ENCODE measurements around the gene LUC7L.

LUC7L gene

DNA sequence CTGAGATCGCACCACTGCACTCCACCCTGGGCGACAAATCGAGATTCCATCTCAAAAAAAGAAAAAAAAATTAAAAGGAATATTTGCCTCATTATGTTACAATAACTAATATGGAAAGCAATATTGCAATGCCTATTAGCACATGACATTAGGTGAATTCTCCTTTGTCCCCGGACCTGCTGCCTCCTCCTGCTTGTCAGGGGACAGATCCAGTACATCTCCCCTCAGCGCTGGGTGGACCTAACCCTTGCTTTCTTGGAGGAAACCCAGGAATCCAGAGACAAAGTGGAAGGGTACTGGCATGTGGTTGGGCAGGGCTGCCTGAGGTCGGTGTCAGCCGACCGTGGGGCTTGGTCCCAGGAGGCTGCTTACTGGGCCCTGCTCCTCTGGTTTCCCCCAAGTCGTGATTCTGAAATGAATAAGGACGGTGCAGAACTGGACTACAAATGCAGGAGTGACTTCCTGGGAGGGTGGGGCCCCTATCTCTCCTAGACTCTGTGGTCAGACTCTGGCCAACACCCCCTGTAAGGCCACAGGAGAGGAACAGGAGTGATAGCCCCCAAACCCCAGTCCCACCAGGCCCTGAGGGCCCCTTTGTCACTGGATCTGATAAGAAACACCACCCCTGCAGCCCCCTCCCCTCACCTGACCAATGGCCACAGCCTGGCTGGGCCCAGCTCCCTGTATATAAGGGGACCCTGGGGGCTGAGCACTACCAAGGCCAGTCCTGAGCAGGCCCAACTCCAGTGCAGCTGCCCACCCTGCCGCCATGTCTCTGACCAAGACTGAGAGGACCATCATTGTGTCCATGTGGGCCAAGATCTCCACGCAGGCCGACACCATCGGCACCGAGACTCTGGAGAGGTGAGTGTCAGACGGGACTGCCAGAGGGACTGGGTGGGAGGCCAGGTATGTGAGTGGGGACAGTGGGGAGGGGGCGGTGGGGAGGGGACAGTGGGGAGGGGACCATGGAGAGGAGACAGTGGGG is 76.8 kb downstream of the LUC7L start, which contains the start of gene HBZ:
HBZ (plus strand) TSS at position 504 of the 988 bp plus-strand sequence; CDS start at position 770, 266 bp downstream.
- no peak for DNase-seq (ENCODE audit: low spot score)
- no peak within 1 kb of the TSS for H3K4me3 ChIP-seq (ENCODE audit: low read length in 2 of 2)
- no peaks in the 10 kb centered on the region for H3K79me1 ChIP-seq (ENCODE audit: low read depth, low read length)
- no peak within 1 kb of the TSS for H3K27ac ChIP-seq (replicated peaks; ENCODE audit: low read length)
- peaks cover 0 to 2% of the 10 kb centered on the region in 2 donors for H3K9me3 ChIP-seq (replicated peaks in 1 of 2; ENCODE audit: control insufficient read depth in 2 of 2, insufficient read depth in 1 of 2, low read depth in 1 of 2, low read length in 2 of 2)
- no peak within 1 kb of the TSS for H2AK5ac ChIP-seq (ENCODE audit: low read depth, low read length)
- no peak within 1 kb of the TSS for H3K4me2 ChIP-seq (ENCODE audit: insufficient read depth, low read length, poor library complexity, severe bottlenecking)
- peaks cover 4 to 7% of the 10 kb centered on the region in 2 donors for H3K4me1 ChIP-seq (ENCODE audit: control insufficient read depth in 2 of 2, insufficient read depth in 1 of 2, low read depth in 1 of 2, low read length in 2 of 2)
- H2BK120ac ChIP-seq (ENCODE audit: low read depth, low read length) = no peak within 1 kb of the TSS
- H4K8ac ChIP-seq (ENCODE audit: low read depth, low read length) = no peak within 1 kb of the TSS
- no peak within 1 kb of the TSS for H4K91ac ChIP-seq (ENCODE audit: low read depth, low read length, poor library complexity)
- no peak within 1 kb of the TSS for H2BK12ac ChIP-seq (ENCODE audit: low read length)
- H3K9ac ChIP-seq (ENCODE audit: low read depth, low read length, poor library complexity) = no peak within 1 kb of the TSS
- no peak within 1 kb of the TSS for H2BK5ac ChIP-seq (ENCODE audit: low read length)
- H3K36me3 ChIP-seq (replicated peaks in 1 of 2; ENCODE audit: control insufficient read depth in 2 of 2, insufficient read depth in 2 of 2, low read length in 2 of 2) = no peaks in the 10 kb centered on the region
- no peak within 1 kb of the TSS for H3K18ac ChIP-seq (ENCODE audit: low read length)
- H2BK15ac ChIP-seq (ENCODE audit: low read length) = no peak within 1 kb of the TSS
- H3K23ac ChIP-seq (ENCODE audit: low read depth, low read length, poor library complexity) = peak within 1 kb of the TSS; percentile 16
- H3K4ac ChIP-seq (ENCODE audit: low read length) = no peak within 1 kb of the TSS
- no CpG with 5 or more reads among the region's 17 CpGs for WGBS, 2 donors (ENCODE audit: extremely low coverage in 2 of 2, insufficient read length in 2 of 2, insufficient replicate concordance in 1 of 2)
- H3K27me3 ChIP-seq (ENCODE audit: control insufficient read depth in 3 of 3, insufficient read depth in 3 of 3, low read depth in 1 of 3, low read length in 3 of 3) = peaks cover 7 to 68% (median 30%) of the 10 kb centered on the region in 3 experiments
- H3K14ac ChIP-seq (ENCODE audit: low read length) = no peak within 1 kb of the TSS
- H2AFZ ChIP-seq (ENCODE audit: low read length) = no peak within 1 kb of the TSS

GRCh38 chr16:149024-149660 is 80.1 kb downstream of the LUC7L start:
- no CpG with 5 or more reads among the region's 9 CpGs for WGBS, 2 donors (ENCODE audit: extremely low coverage in 2 of 2, insufficient read length in 2 of 2, insufficient replicate concordance in 1 of 2)
- H2BK15ac ChIP-seq (ENCODE audit: low read length) = no peak overlapping the region
- DNase-seq (ENCODE audit: low spot score) = no peak
- H3K4ac ChIP-seq (ENCODE audit: low read length) = no peak overlapping the region
- no peak overlapping the region for H3K4me2 ChIP-seq (ENCODE audit: insufficient read depth, low read length, poor library complexity, severe bottlenecking)
- H3K4me3 ChIP-seq (ENCODE audit: low read length in 2 of 2) = no peak overlapping the region
- H3K27ac ChIP-seq (replicated peaks; ENCODE audit: low read length) = no peak overlapping the region
- H3K23ac ChIP-seq (ENCODE audit: low read depth, low read length, poor library complexity) = peak overlapping the region; percentile 32
- H3K27me3 ChIP-seq (ENCODE audit: control insufficient read depth in 3 of 3, insufficient read depth in 3 of 3, low read depth in 1 of 3, low read length in 3 of 3) = peaks cover 0 to 45% (median 8%) of the 10 kb centered on the region in 3 experiments
- no peak overlapping the region for H2BK120ac ChIP-seq (ENCODE audit: low read depth, low read length)
- H3K9me3 ChIP-seq (replicated peaks in 1 of 2; ENCODE audit: control insufficient read depth in 2 of 2, insufficient read depth in 1 of 2, low read depth in 1 of 2, low read length in 2 of 2) = no peaks in the 10 kb centered on the region
- H2BK12ac ChIP-seq (ENCODE audit: low read length) = no peak overlapping the region
- H4K91ac ChIP-seq (ENCODE audit: low read depth, low read length, poor library complexity) = no peak overlapping the region
- no peak overlapping the region for H2BK5ac ChIP-seq (ENCODE audit: low read length)
- no peak overlapping the region for H3K9ac ChIP-seq (ENCODE audit: low read depth, low read length, poor library complexity)
- H3K36me3 ChIP-seq (replicated peaks in 1 of 2; ENCODE audit: control insufficient read depth in 2 of 2, insufficient read depth in 2 of 2, low read length in 2 of 2) = no peaks in the 10 kb centered on the region
- H3K79me1 ChIP-seq (ENCODE audit: low read depth, low read length) = no peaks in the 10 kb centered on the region
- no peak overlapping the region for H4K8ac ChIP-seq (ENCODE audit: low read depth, low read length)
- H3K14ac ChIP-seq (ENCODE audit: low read length) = no peak overlapping the region
- no peak overlapping the region for H2AFZ ChIP-seq (ENCODE audit: low read length)
- H2AK5ac ChIP-seq (ENCODE audit: low read depth, low read length) = no peak overlapping the region
- no peak overlapping the region for H3K18ac ChIP-seq (ENCODE audit: low read length)
- no peaks in the 10 kb centered on the region for H3K4me1 ChIP-seq (ENCODE audit: control insufficient read depth in 2 of 2, insufficient read depth in 1 of 2, low read depth in 1 of 2, low read length in 2 of 2)

- no peak overlapping the region for H2AFZ ChIP-seq (ENCODE audit: low read length)
- no peak overlapping the region for H3K4me2 ChIP-seq (ENCODE audit: insufficient read depth, low read length, poor library complexity, severe bottlenecking)
- H2AK5ac ChIP-seq (ENCODE audit: low read depth, low read length) = no peak overlapping the region
- no peak overlapping the region for H3K23ac ChIP-seq (ENCODE audit: low read depth, low read length, poor library complexity)
- no peak overlapping the region for H3K4me3 ChIP-seq (ENCODE audit: low read length in 2 of 2)
- H2BK15ac ChIP-seq (ENCODE audit: low read length) = no peak overlapping the region
- no CpG with 5 or more reads among the region's 2 CpGs for WGBS, 2 donors (ENCODE audit: extremely low coverage in 2 of 2, insufficient read length in 2 of 2, insufficient replicate concordance in 1 of 2)
- H3K27me3 ChIP-seq (ENCODE audit: control insufficient read depth in 3 of 3, insufficient read depth in 3 of 3, low read depth in 1 of 3, low read length in 3 of 3) = peaks cover 0 to 32% (median 4%) of the 10 kb centered on the region in 3 experiments
- H3K14ac ChIP-seq (ENCODE audit: low read length) = no peak overlapping the region
- no peak overlapping the region for H2BK5ac ChIP-seq (ENCODE audit: low read length)
- no peak overlapping the region for H3K27ac ChIP-seq (replicated peaks; ENCODE audit: low read length)
- no peak overlapping the region for H3K18ac ChIP-seq (ENCODE audit: low read length)
- peaks cover 0 to 7% of the 10 kb centered on the region in 2 donors for H3K4me1 ChIP-seq (ENCODE audit: control insufficient read depth in 2 of 2, insufficient read depth in 1 of 2, low read depth in 1 of 2, low read length in 2 of 2)
- no peak overlapping the region for H3K9ac ChIP-seq (ENCODE audit: low read depth, low read length, poor library complexity)
- DNase-seq (ENCODE audit: low spot score) = no peak
- H4K91ac ChIP-seq (ENCODE audit: low read depth, low read length, poor library complexity) = no peak overlapping the region
- no peak overlapping the region for H3K4ac ChIP-seq (ENCODE audit: low read length)
- H4K8ac ChIP-seq (ENCODE audit: low read depth, low read length) = no peak overlapping the region
- H2BK120ac ChIP-seq (ENCODE audit: low read depth, low read length) = no peak overlapping the region
- H3K79me1 ChIP-seq (ENCODE audit: low read depth, low read length) = no peaks in the 10 kb centered on the region
- H2BK12ac ChIP-seq (ENCODE audit: low read length) = no peak overlapping the region
- H3K36me3 ChIP-seq (replicated peaks in 1 of 2; ENCODE audit: control insufficient read depth in 2 of 2, insufficient read depth in 2 of 2, low read length in 2 of 2) = no peaks in the 10 kb centered on the region
- H3K9me3 ChIP-seq (replicated peaks in 1 of 2; ENCODE audit: control insufficient read depth in 2 of 2, insufficient read depth in 1 of 2, low read depth in 1 of 2, low read length in 2 of 2) = no peaks in the 10 kb centered on the region
These were observed 82.6 kb downstream of the LUC7L start for GRCh38 chr16:146646-147045.

- no peak overlapping the region for H3K4me2 ChIP-seq (ENCODE audit: insufficient read depth, low read length, poor library complexity, severe bottlenecking)
- no peak overlapping the region for H3K23ac ChIP-seq (ENCODE audit: low read depth, low read length, poor library complexity)
- peaks cover 0 to 7% of the 10 kb centered on the region in 2 donors for H3K4me1 ChIP-seq (ENCODE audit: control insufficient read depth in 2 of 2, insufficient read depth in 1 of 2, low read depth in 1 of 2, low read length in 2 of 2)
- H3K18ac ChIP-seq (ENCODE audit: low read length) = no peak overlapping the region
- no peak overlapping the region for H3K9ac ChIP-seq (ENCODE audit: low read depth, low read length, poor library complexity)
- H3K36me3 ChIP-seq (replicated peaks in 1 of 2; ENCODE audit: control insufficient read depth in 2 of 2, insufficient read depth in 2 of 2, low read length in 2 of 2) = no peaks in the 10 kb centered on the region
- H3K79me1 ChIP-seq (ENCODE audit: low read depth, low read length) = no peaks in the 10 kb centered on the region
- H3K9me3 ChIP-seq (replicated peaks in 1 of 2; ENCODE audit: control insufficient read depth in 2 of 2, insufficient read depth in 1 of 2, low read depth in 1 of 2, low read length in 2 of 2) = no peaks in the 10 kb centered on the region
- no peak overlapping the region for H2BK15ac ChIP-seq (ENCODE audit: low read length)
- peaks cover 0 to 20% (median 4%) of the 10 kb centered on the region in 3 experiments for H3K27me3 ChIP-seq (ENCODE audit: control insufficient read depth in 3 of 3, insufficient read depth in 3 of 3, low read depth in 1 of 3, low read length in 3 of 3)
- no peak overlapping the region for H2BK120ac ChIP-seq (ENCODE audit: low read depth, low read length)
- H4K8ac ChIP-seq (ENCODE audit: low read depth, low read length) = no peak overlapping the region
- no peak for DNase-seq (ENCODE audit: low spot score)
- no peak overlapping the region for H3K4me3 ChIP-seq (ENCODE audit: low read length in 2 of 2)
- no peak overlapping the region for H3K27ac ChIP-seq (replicated peaks; ENCODE audit: low read length)
- no peak overlapping the region for H3K14ac ChIP-seq (ENCODE audit: low read length)
- no peak overlapping the region for H2BK5ac ChIP-seq (ENCODE audit: low read length)
- H2AFZ ChIP-seq (ENCODE audit: low read length) = no peak overlapping the region
- H2AK5ac ChIP-seq (ENCODE audit: low read depth, low read length) = no peak overlapping the region
- no CpG with 5 or more reads among the region's 14 CpGs for WGBS, 2 donors (ENCODE audit: extremely low coverage in 2 of 2, insufficient read length in 2 of 2, insufficient replicate concordance in 1 of 2)
- H2BK12ac ChIP-seq (ENCODE audit: low read length) = no peak overlapping the region
- H3K4ac ChIP-seq (ENCODE audit: low read length) = no peak overlapping the region
- no peak overlapping the region for H4K91ac ChIP-seq (ENCODE audit: low read depth, low read length, poor library complexity)
These were observed 84.4 kb downstream of the LUC7L start for GRCh38 chr16:144797-145252.

All from neuronal stem cell (in vitro differentiated cells).